Inferior parietal cortex (tissue), 1 donor: ENCODE data around the gene SHH.
"Not testable (repeated sequence)": the region's sequence is repeated elsewhere in the genome, so short reads cannot be mapped to it uniquely, and the experiment has no call there.

Experiments
- DNase-seq: peaks from one replicate; pipeline ENCODE4 v3.0.0-alpha.2; 2016; ENCODE audit errors: extremely low spot score

SHH gene

GRCh38 chr7:155819186-155819585 is 6.9 kb upstream of the SHH start:
- DNase-seq, result no peak

GRCh38 chr7:155818820-155819168 is 6.5 kb upstream of the SHH start:
- DNase-seq, result no peak

- no peak for DNase-seq
Measured at GRCh38 chr7:155818154-155818819, 6.0 kb upstream of the SHH start.

GRCh38 chr7:155817515-155817914 is 5.3 kb upstream of the SHH start:
- DNase-seq, result not testable (repeated sequence)

- no peak for DNase-seq
Measured at GRCh38 chr7:155816996-155817395, 4.7 kb upstream of the SHH start.

GRCh38 chr7:155816192-155816508 is 3.9 kb upstream of the SHH start:
- DNase-seq, result no peak

- no peak for DNase-seq
Measured at GRCh38 chr7:155815332-155816191, 3.3 kb upstream of the SHH start.

GRCh38 chr7:155814316-155815276 is 2.3 kb upstream of the SHH start:
- no peak for DNase-seq

GRCh38 chr7:155813546-155814315 is 1.5 kb upstream of the SHH start:
- no peak for DNase-seq

GRCh38 chr7:155813125-155813524 is 862 bp upstream of the SHH start:
- no peak for DNase-seq

GRCh38 chr7:155811560-155811894 is 736 bp downstream of the SHH start:
- no peak for DNase-seq

GRCh38 chr7:155810770-155811559 is 1.3 kb downstream of the SHH start:
- DNase-seq, result no peak

GRCh38 chr7:155809947-155810769 is 2.1 kb downstream of the SHH start:
- DNase-seq, result no peak

- no peak for DNase-seq
Measured at GRCh38 chr7:155809332-155809946, 2.8 kb downstream of the SHH start.

- DNase-seq, result no peak
Measured at GRCh38 chr7:155808549-155809331, 3.5 kb downstream of the SHH start.

GRCh38 chr7:155807789-155808548 is 4.3 kb downstream of the SHH start:
- DNase-seq, result no peak

- DNase-seq, result no peak
Measured at GRCh38 chr7:155807065-155807671, 5.1 kb downstream of the SHH start.
